GM04503 (cell line): ENCODE measurements around the gene HMX1.

ENCODE experiments used
- DNase-seq: peaks from one replicate; pipeline ENCODE4 v3.0.0-alpha.2; 2012; ENCODE audit warnings: low read depth

HMX1 gene

GRCh38 chr4:8855818-8856245, 15.8 kb downstream of the HMX1 start:
- no peak for DNase-seq

GRCh38 chr4:8854931-8855330, 16.7 kb downstream of the HMX1 start:
- no peak for DNase-seq

- no peak for DNase-seq
These were observed 17.6 kb downstream of the HMX1 start for GRCh38 chr4:8854016-8854415.

GRCh38 chr4:8853249-8853648, 18.4 kb downstream of the HMX1 start:
- no peak for DNase-seq

- DNase-seq: no peak
These were observed 19.4 kb downstream of the HMX1 start for GRCh38 chr4:8852118-8852704.

GRCh38 chr4:8851321-8852117, 20.1 kb downstream of the HMX1 start:
- DNase-seq: no peak

GRCh38 chr4:8850830-8851188, 20.8 kb downstream of the HMX1 start:
- DNase-seq: no peak

GRCh38 chr4:8850074-8850829, 21.4 kb downstream of the HMX1 start:
- no peak for DNase-seq

GRCh38 chr4:8849266-8850073, 22.2 kb downstream of the HMX1 start:
- no peak for DNase-seq

- no peak for DNase-seq
These were observed 23.0 kb downstream of the HMX1 start for GRCh38 chr4:8848507-8849265.

- no peak for DNase-seq
These were observed 23.9 kb downstream of the HMX1 start for GRCh38 chr4:8847764-8848163.

- DNase-seq: no peak
These were observed 24.3 kb downstream of the HMX1 start for GRCh38 chr4:8847331-8847730.

- DNase-seq: no peak
These were observed 24.8 kb downstream of the HMX1 start for GRCh38 chr4:8846826-8847225.

GRCh38 chr4:8846046-8846720, 25.5 kb downstream of the HMX1 start:
- DNase-seq: no peak

- no peak for DNase-seq
These were observed 26.5 kb downstream of the HMX1 start for GRCh38 chr4:8844976-8845690.

GRCh38 chr4:8843597-8843996, 28.0 kb downstream of the HMX1 start:
- no peak for DNase-seq

- DNase-seq: no peak
These were observed 29.0 kb downstream of the HMX1 start for GRCh38 chr4:8842614-8843013.

- DNase-seq: no peak
These were observed 29.9 kb downstream of the HMX1 start for GRCh38 chr4:8841678-8842268.

GRCh38 chr4:8840816-8841455, 30.7 kb downstream of the HMX1 start:
- DNase-seq: no peak
